ENCODE measurements around the gene TMC5.

DNA sequence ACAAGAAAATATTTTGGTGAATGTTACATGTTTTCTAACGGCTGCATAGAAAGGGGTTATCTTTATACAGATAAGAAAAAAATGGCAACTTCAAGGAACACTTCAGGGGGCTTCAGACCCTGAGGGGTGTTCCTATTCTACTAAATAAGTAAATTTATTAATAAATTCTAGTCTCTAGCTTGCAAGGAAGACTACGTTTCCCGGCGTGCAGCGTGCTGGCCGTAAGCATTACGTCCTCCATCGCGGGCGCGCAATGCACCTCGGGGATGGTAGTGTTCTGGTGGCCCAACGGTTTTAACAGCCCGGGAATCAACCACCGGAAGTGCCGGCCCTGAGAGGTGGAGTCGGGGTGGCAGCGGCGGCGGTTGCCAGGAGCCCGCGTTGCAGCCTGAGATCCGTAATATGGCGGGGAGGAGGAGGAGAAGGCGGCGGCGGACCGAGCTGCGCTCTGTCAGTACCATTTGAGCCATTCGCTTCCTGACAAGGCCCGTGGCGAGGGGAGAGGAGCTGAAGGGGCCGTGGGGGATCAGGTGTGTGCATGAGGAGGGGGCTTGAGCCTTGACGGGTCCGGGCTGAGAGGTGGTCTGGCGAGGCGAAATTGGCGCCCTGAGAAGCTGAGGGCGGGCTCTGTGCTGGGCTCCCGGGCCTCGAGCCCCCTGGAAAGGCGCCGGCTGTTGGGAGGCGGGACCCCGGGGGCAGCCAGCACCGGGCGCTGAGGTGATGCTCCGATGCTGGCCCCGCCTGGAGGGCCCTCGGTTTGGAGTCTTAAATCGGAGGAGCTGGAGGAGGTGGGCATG, 106.1 kb downstream of the TMC5 start, which contains the start of gene CCP110:
- no peak for TF ChIP-seq MAFK (IDR thresholded peaks at IDR 0.05; ENCODE audit: low read depth, low read length)
- TF ChIP-seq SP1 (IDR thresholded peaks at IDR 0.05; ENCODE audit: low read depth, low read length), result no peak
- no peak for TF ChIP-seq CBX8 (IDR thresholded peaks at IDR 0.05; ENCODE audit: borderline replicate concordance, low read depth, low read length)
- TF ChIP-seq BRCA1 (IDR thresholded peaks at IDR 0.05; ENCODE audit: low read depth, low read length), result no peak
- TF ChIP-seq HDAC6 (IDR thresholded peaks at IDR 0.05; ENCODE audit: low read depth, low read length), result no peak
- 0 out of 2 replicates have a peak, but pooled peaks have one; percentile 42 for TF ChIP-seq POLR2AphosphoS5 (IDR thresholded peaks at IDR 0.05; ENCODE audit: low read depth, low read length)
- TF ChIP-seq, protein P1, sequence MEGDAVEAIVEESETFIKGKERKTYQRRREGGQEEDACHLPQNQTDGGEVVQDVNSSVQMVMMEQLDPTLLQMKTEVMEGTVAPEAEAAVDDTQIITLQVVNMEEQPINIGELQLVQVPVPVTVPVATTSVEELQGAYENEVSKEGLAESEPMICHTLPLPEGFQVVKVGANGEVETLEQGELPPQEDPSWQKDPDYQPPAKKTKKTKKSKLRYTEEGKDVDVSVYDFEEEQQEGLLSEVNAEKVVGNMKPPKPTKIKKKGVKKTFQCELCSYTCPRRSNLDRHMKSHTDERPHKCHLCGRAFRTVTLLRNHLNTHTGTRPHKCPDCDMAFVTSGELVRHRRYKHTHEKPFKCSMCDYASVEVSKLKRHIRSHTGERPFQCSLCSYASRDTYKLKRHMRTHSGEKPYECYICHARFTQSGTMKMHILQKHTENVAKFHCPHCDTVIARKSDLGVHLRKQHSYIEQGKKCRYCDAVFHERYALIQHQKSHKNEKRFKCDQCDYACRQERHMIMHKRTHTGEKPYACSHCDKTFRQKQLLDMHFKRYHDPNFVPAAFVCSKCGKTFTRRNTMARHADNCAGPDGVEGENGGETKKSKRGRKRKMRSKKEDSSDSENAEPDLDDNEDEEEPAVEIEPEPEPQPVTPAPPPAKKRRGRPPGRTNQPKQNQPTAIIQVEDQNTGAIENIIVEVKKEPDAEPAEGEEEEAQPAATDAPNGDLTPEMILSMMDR (IDR thresholded peaks at IDR 0.05; ENCODE audit: control extremely low read depth in 1 of 3, insufficient read depth in 1 of 3, low read depth in 1 of 3, low read length in 3 of 3), result no peak
- TF ChIP-seq, protein P2, sequence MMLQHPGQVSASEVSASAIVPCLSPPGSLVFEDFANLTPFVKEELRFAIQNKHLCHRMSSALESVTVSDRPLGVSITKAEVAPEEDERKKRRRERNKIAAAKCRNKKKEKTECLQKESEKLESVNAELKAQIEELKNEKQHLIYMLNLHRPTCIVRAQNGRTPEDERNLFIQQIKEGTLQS (IDR thresholded peaks at IDR 0.05; ENCODE audit: insufficient read depth, low read depth, low read length), result no peak
- TF ChIP-seq RFX5 (IDR thresholded peaks at IDR 0.05; ENCODE audit: borderline replicate concordance, low read depth, low read length), result no peak
- no peak for TF ChIP-seq POLR2A (IDR thresholded peaks at IDR 0.05; ENCODE audit: control extremely low read depth in 1 of 2, low read depth in 2 of 2, low read length in 2 of 2)
